Progenitor cell of endocrine pancreas (in vitro differentiated cells): ENCODE results near the gene CCDC88B. TPM values are rescaled to one million over a fixed set of nuclear protein-coding genes. Genes with fewer than 3 reads are reported as not detected.

Experiments
- DNase-seq: peaks from one replicate; pipeline ENCODE4 v3.0.0; 2021; ENCODE audit warnings: low spot score; ENCODE audit not compliant: unreplicated experiment
- H3K27ac Mint-ChIP-seq: 2 replicates; pipeline ENCODE4 v1.8.0; 2021; ENCODE audit warnings: mild to moderate bottlenecking, moderate library complexity, mixed read lengths
- H3K27me3 Mint-ChIP-seq: 2 replicates; pipeline ENCODE4 v1.8.0; 2021; ENCODE audit warnings: mixed read lengths
- H3K36me3 Mint-ChIP-seq: 2 replicates; pipeline ENCODE4 v1.8.0; 2022; ENCODE audit warnings: mixed read lengths; ENCODE audit not compliant: insufficient read depth
- H3K4me1 Mint-ChIP-seq: 2 replicates; pipeline ENCODE4 v1.8.0; 2021; ENCODE audit warnings: low read depth, mixed read lengths
- H3K4me3 Mint-ChIP-seq: 2 replicates; pipeline ENCODE4 v1.8.0; 2021; ENCODE audit warnings: low read depth, mild to moderate bottlenecking, moderate library complexity, mixed read lengths
- H3K9me3 Mint-ChIP-seq: 2 replicates; pipeline ENCODE4 v1.8.0; 2021; ENCODE audit warnings: low read depth, mixed read lengths
- CTCF ChIP-seq: fragments of 200-600 bp; sonication (generic); IDR thresholded peaks from one replicate; pipeline ENCODE4 v1.5.0; 2021; ENCODE audit warnings: antibody characterized with exemption, mild to moderate bottlenecking; ENCODE audit not compliant: unreplicated experiment
- total RNA-seq: library from RNA; stranded (reverse); gene quantifications from 2 replicates; pipeline ENCODE4 v1.2.1, GENCODE V29; 2021

CCDC88B gene
- total RNA-seq, 1 donor from 2014 or later, result 4.3 TPM

GRCh38 chr11:64379160-64379559 lies 39.2 kb downstream of the CCDC88B start:
- Mint-ChIP-seq H3K9me3 (no peaks in the 10 kb centered on the region), H3K4me1 (peaks cover 2% of the 10 kb centered on the region), H3K4me3 (no peak overlapping the region), H3K27me3 (peaks cover 5% of the 10 kb centered on the region), H3K36me3 (no peaks in the 10 kb centered on the region), H3K27ac (no peak overlapping the region)
- TF ChIP-seq CTCF, result no peak
- no peak for DNase-seq

- no peak for TF ChIP-seq CTCF
- H3K4me1 Mint-ChIP-seq, result peaks cover 2% of the 10 kb centered on the region
- H3K4me3 Mint-ChIP-seq, result no peak overlapping the region
- no peak for DNase-seq
- peaks cover 5% of the 10 kb centered on the region for H3K27me3 Mint-ChIP-seq
- no peak overlapping the region for H3K27ac Mint-ChIP-seq
- no peaks in the 10 kb centered on the region for H3K36me3 Mint-ChIP-seq
- H3K9me3 Mint-ChIP-seq, result no peaks in the 10 kb centered on the region
Observed at GRCh38 chr11:64379817-64380709, 40.1 kb downstream of the CCDC88B start.

GRCh38 chr11:64381350-64381749 lies 41.3 kb downstream of the CCDC88B start:
- Mint-ChIP-seq H3K27ac (no peak overlapping the region), H3K4me3 (no peak overlapping the region), H3K27me3 (peaks cover 15% of the 10 kb centered on the region), H3K36me3 (no peaks in the 10 kb centered on the region), H3K9me3 (no peaks in the 10 kb centered on the region), H3K4me1 (peaks cover 2% of the 10 kb centered on the region)
- TF ChIP-seq CTCF, result no peak
- DNase-seq, result no peak

GRCh38 chr11:64382047-64382446 lies 42.0 kb downstream of the CCDC88B start:
- Mint-ChIP-seq H3K27me3 (peaks cover 17% of the 10 kb centered on the region), H3K9me3 (no peaks in the 10 kb centered on the region), H3K36me3 (no peaks in the 10 kb centered on the region), H3K4me1 (peaks cover 2% of the 10 kb centered on the region), H3K4me3 (no peak overlapping the region), H3K27ac (no peak overlapping the region)
- no peak for TF ChIP-seq CTCF
- no peak for DNase-seq

GRCh38 chr11:64382586-64382985 lies 42.6 kb downstream of the CCDC88B start:
- H3K27me3 Mint-ChIP-seq, result peaks cover 21% of the 10 kb centered on the region
- no peak for TF ChIP-seq CTCF
- H3K4me1 Mint-ChIP-seq, result peaks cover 2% of the 10 kb centered on the region
- H3K4me3 Mint-ChIP-seq, result no peak overlapping the region
- DNase-seq, result no peak
- no peak overlapping the region for H3K27ac Mint-ChIP-seq
- H3K36me3 Mint-ChIP-seq, result no peaks in the 10 kb centered on the region
- H3K9me3 Mint-ChIP-seq, result no peaks in the 10 kb centered on the region
